Activated CD4-positive, alpha-beta T cell treated with anti-CD3 and anti-CD28 coated beads, Interleukin-2, amount 10 ng/mL, durations not matched to agents 7 days and 5 days (primary cell): ENCODE results near the gene KCNC1. TPM values are rescaled to one million over a fixed set of nuclear protein-coding genes. Genes with fewer than 3 reads are reported as not detected.

ENCODE experiments used
- CTCF ChIA-PET: fragments of 350-600 bp; sonication (Branson Sonifier 250); formaldehyde crosslinking; loops from one replicate; lab custom pipeline; 2021; ENCODE audit warnings: antibody characterized with exemption; lab: Charles Lee
- POLR2A ChIA-PET: fragments of 350-600 bp; sonication (Branson Sonifier 250); formaldehyde crosslinking; loops from one replicate; lab custom pipeline; 2021; ENCODE audit warnings: antibody characterized with exemption; lab: Charles Lee
- DNase-seq: peaks from one replicate; pipeline ENCODE4 v3.0.0-alpha.2; 2020
- H3K27ac Mint-ChIP-seq: one replicate; pipeline ENCODE4 v1.8.0; 2021; ENCODE audit warnings: mild to moderate bottlenecking, moderate library complexity, mixed read lengths
- H3K27me3 Mint-ChIP-seq: one replicate; pipeline ENCODE4 v1.8.0; 2021; ENCODE audit warnings: mixed read lengths
- H3K36me3 Mint-ChIP-seq: one replicate; pipeline ENCODE4 v1.8.0; 2021; ENCODE audit warnings: low read depth, mixed read lengths
- H3K4me1 Mint-ChIP-seq: one replicate; pipeline ENCODE4 v1.8.0; 2021; ENCODE audit warnings: mixed read lengths
- H3K4me3 Mint-ChIP-seq: one replicate; pipeline ENCODE4 v1.8.0; 2021; ENCODE audit warnings: mild to moderate bottlenecking, moderate library complexity, mixed read lengths
- H3K9me3 Mint-ChIP-seq: one replicate; pipeline ENCODE4 v1.8.0; 2021; ENCODE audit warnings: mixed read lengths
- total RNA-seq, 2 experiments: library from RNA; stranded (reverse); gene quantifications; one replicate each; pipeline ENCODE4 v1.2.3, GENCODE V29; 2021

Gene KCNC1
- total RNA-seq = not detected

DNA sequence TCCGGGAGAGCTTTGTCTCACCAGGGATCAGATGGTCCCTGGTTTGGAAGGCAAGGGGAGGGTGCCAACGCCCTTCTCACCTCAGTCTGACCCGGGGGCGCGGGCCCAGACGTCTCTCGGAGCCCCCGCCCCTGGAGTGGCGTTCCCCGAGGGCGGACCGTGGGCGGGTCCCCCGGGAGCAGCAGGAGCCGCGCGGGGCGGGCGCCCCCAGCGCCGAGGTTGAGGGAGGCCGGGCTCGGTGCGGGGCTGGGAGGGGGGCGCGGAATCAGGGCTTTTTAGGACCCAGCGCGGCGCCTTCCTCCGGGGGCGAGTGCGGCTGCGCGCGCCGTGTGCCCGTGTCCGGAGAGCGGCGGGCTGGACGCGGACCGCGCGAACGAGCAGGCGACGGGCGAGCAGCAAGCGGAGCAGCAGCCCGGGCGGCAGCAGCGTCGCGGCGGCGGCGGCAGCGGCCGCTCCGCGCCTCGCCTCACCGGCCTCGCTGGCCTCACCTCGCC lies at the start of gene KCNC1:
TSS of gene KCNC1 (plus strand) at position 364 of the 494 bp plus-strand sequence. CDS start 1,222 bp downstream, outside the sequence.
- Mint-ChIP-seq H3K36me3 (peaks cover 2% of the 10 kb centered on the region), H3K9me3 (no peaks in the 10 kb centered on the region), H3K4me3 (no peak within 1 kb of the TSS), H3K27ac (no peak within 1 kb of the TSS), H3K27me3 (peaks cover 50% of the 10 kb centered on the region), H3K4me1 (peaks cover 3% of the 10 kb centered on the region)
- CTCF ChIA-PET = interaction anchor here (1.0 kb wide), 1 partner anchor 9 kb away, joined by 4 read pairs; no protein-coding TSS in a partner anchor
- DNase-seq = no peak
- POLR2A ChIA-PET = no interaction called here

DNA sequence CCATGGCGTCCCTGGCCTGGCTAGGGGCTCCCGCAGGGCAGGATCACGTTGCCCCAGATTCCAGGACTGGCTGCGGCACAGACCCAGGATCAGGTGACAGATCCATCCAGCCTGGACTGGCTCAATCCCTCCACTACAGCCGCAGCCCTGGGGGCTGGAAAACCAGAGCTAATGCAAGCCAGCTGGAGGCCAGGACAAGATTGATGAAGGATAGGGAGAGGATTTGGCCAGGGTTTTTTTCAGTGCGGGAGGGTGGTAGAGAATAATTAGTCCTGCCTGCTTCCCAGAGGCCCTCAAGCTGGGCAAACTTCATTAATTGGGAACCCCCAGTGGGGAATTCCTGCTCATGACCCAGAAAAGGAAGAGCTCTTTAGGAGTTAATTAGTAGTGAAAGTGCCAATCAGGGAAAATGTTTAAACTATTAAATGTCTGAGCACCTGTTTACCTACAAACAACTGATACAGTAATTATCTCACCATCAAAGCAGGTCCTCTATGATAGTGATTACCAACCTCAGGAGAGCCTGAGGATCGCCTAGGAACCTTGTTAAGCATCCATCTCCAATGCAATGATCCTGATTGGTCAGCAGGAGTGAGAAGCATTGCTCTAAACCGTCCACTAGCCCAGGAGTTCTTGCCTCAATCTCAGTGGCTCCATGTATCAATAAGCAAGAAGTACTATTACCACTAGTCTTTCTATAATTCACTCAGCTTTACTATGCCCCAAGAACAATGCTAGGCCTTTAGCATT lies 48.2 kb upstream of the KCNC1 start:
- no peaks in the 10 kb centered on the region for H3K9me3 Mint-ChIP-seq
- no peaks in the 10 kb centered on the region for H3K4me1 Mint-ChIP-seq
- no peak overlapping the region for H3K27ac Mint-ChIP-seq
- no peak overlapping the region for H3K4me3 Mint-ChIP-seq
- POLR2A ChIA-PET = no interaction called here
- peaks cover 15% of the 10 kb centered on the region for H3K27me3 Mint-ChIP-seq
- no peak for DNase-seq
- H3K36me3 Mint-ChIP-seq = no peaks in the 10 kb centered on the region
- CTCF ChIA-PET = interaction anchor here (0.8 kb wide), 1 partner anchor 30 kb away, joined by 4 read pairs; no protein-coding TSS in a partner anchor

DNA sequence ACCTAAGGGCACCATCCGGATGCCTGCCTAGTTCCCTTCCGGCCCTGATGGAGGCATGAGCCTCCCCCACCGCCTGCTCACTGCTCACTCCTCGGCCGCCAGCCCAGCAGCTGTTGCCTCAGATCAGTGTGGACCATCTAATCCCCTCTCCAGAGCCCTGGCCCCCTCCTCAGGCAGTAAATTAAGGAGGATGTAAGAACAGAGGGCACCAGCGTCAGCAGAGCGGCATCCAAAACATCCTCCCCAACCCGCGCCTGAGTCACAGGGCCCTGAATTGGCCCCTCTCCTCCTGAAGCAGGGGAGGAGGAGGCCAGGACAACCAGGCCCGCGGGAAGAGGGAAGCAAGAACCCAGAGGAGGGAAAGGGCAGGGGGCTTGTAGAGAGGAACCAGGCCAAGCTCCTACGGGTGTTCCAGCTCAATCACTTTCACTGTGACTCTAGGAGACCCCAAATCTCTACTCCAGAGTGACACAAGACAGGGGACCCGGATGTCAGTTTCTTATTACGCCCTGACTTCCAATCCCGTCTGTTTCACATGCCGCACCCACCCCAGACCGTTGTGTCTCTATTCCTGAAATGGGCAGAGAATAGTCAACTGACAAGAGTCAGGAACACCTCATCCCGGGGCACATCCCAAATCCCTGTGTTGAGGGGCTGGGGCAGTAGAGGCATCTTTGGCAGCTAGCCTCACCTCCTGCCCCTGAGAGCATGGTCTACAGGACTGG lies 46.5 kb upstream of the KCNC1 start:
- DNase-seq = no peak
- ChIA-PET POLR2A (no interaction called here), CTCF (no interaction called here)
- Mint-ChIP-seq H3K9me3 (no peaks in the 10 kb centered on the region), H3K27me3 (peaks cover 11% of the 10 kb centered on the region), H3K36me3 (no peaks in the 10 kb centered on the region), H3K4me1 (no peaks in the 10 kb centered on the region), H3K4me3 (no peak overlapping the region), H3K27ac (no peak overlapping the region)

DNA sequence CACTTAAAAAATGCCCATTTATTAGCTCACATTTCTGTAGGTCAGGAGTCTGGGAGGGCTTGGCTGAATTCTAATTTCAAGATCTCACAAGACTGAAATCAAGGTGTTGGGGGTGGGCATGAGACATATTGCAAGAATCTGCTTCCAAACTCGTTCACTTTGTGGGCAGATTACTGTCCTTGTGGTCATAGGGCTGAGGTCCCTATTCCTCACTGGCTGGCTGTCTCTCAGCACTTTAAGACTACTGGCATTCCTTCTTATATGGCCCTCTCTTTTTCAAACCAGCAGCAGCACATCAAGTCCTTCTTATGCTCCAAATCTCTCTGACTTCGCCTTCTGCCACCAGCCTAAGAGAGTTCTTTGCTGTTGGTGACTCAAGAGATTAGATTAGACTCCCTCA lies 43.0 kb upstream of the KCNC1 start:
- H3K27ac Mint-ChIP-seq = no peak overlapping the region
- peaks cover 30% of the 10 kb centered on the region for H3K27me3 Mint-ChIP-seq
- POLR2A ChIA-PET = no interaction called here
- no peaks in the 10 kb centered on the region for H3K9me3 Mint-ChIP-seq
- DNase-seq = no peak
- no peak overlapping the region for H3K4me3 Mint-ChIP-seq
- no peaks in the 10 kb centered on the region for H3K36me3 Mint-ChIP-seq
- CTCF ChIA-PET = interaction anchor here (0.7 kb wide), 1 partner anchor 79 kb away, joined by 3 read pairs; no protein-coding TSS in a partner anchor
- H3K4me1 Mint-ChIP-seq = no peaks in the 10 kb centered on the region

GRCh38 chr11:17691976-17692375 lies 42.6 kb upstream of the KCNC1 start:
- ChIA-PET CTCF (no interaction called here), POLR2A (no interaction called here)
- Mint-ChIP-seq H3K27ac (no peak overlapping the region), H3K9me3 (no peaks in the 10 kb centered on the region), H3K4me3 (no peak overlapping the region), H3K4me1 (no peaks in the 10 kb centered on the region), H3K36me3 (no peaks in the 10 kb centered on the region), H3K27me3 (peaks cover 34% of the 10 kb centered on the region)
- no peak for DNase-seq

DNA sequence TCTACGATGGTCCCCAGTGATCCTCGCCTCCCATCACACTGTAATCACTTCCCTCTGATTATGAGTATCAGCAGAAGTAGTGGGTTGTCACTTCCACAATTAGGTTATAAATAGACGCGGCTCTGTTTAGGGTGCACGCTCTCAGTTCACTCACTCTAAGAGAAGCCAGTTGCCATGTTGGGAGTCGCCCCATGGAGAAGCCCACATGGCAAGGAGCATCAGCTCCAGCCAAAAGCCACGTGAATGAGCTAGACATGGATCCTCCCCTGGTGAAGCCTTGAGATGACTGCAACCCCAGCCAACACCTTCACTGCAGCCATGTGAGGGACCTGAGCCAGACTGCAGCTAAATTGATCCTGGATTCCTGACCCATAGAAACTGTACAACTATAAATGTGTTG lies 41.6 kb upstream of the KCNC1 start:
- H3K9me3 Mint-ChIP-seq = no peaks in the 10 kb centered on the region
- no peak overlapping the region for H3K27ac Mint-ChIP-seq
- no peak overlapping the region for H3K4me3 Mint-ChIP-seq
- DNase-seq = no peak
- H3K27me3 Mint-ChIP-seq = peaks cover 41% of the 10 kb centered on the region
- ChIA-PET POLR2A (no interaction called here), CTCF (interaction anchor here (0.6 kb wide), 1 partner anchor 818 kb away, joined by 3 read pairs; no protein-coding TSS in a partner anchor)
- H3K36me3 Mint-ChIP-seq = no peaks in the 10 kb centered on the region
- H3K4me1 Mint-ChIP-seq = no peaks in the 10 kb centered on the region

- H3K4me3 Mint-ChIP-seq = no peak overlapping the region
- no peak overlapping the region for H3K27ac Mint-ChIP-seq
- DNase-seq = no peak
- ChIA-PET CTCF (no interaction called here), POLR2A (no interaction called here)
- no peaks in the 10 kb centered on the region for H3K4me1 Mint-ChIP-seq
- H3K9me3 Mint-ChIP-seq = no peaks in the 10 kb centered on the region
- H3K27me3 Mint-ChIP-seq = peaks cover 43% of the 10 kb centered on the region
- no peaks in the 10 kb centered on the region for H3K36me3 Mint-ChIP-seq
Measured at GRCh38 chr11:17693531-17693930, 41.0 kb upstream of the KCNC1 start.

- no peaks in the 10 kb centered on the region for H3K4me1 Mint-ChIP-seq
- H3K4me3 Mint-ChIP-seq = no peak overlapping the region
- no peak for DNase-seq
- H3K27ac Mint-ChIP-seq = no peak overlapping the region
- POLR2A ChIA-PET = no interaction called here
- H3K9me3 Mint-ChIP-seq = no peaks in the 10 kb centered on the region
- H3K36me3 Mint-ChIP-seq = no peaks in the 10 kb centered on the region
- CTCF ChIA-PET = no interaction called here
- H3K27me3 Mint-ChIP-seq = peaks cover 43% of the 10 kb centered on the region
Measured at GRCh38 chr11:17694494-17695110, 40.0 kb upstream of the KCNC1 start.

DNA sequence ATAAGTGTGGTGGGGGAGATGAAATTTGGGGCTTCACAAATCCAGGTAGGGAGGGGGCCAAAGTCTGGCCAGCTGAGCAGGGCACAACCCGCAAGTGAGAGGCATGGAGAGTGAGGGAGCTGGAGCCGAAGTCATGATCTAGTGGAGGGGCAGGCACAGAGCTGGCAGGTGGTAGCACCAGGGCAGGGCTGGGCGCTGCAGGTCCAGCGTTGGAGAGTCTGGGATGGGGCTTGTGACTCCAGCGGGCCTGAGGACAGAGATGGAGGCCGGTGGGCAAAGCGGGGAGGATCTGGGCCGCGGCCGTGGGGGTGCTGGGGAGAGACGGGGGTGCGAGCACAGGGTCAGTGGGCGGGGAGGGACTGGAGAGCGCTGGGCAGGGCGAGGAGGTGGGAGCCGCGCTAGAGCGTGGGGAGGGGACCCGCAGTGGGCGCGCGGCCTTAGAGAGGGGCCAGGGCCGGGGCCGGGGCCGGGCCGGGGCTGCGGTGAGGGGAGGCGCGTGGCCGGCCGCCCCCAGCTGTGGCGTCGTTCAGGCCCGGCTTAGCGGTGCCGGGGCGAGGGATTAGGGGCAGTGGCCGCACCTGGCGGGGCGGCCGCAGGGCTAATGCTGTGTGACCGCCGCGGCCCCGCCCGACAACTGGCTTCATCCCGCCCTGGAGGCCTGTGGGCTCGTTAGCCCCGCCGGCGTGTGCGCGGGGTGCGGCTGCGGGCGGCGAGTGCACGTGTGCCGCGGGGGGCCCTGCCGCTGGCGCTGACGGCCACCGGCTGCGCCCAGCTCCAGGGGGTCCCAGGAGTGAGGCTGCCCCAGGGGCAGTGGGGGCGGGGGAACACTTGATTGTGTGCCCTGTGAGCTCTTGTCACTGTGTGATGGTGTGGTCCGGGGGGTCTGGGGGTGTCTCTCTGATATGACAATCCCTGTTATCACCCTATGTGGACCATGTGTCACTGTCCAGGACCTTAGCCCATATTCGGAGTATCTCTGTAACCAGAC lies 38.8 kb upstream of the KCNC1 start:
- Mint-ChIP-seq H3K9me3 (no peaks in the 10 kb centered on the region), H3K4me1 (no peaks in the 10 kb centered on the region), H3K36me3 (no peaks in the 10 kb centered on the region), H3K4me3 (no peak overlapping the region), H3K27me3 (peaks cover 43% of the 10 kb centered on the region), H3K27ac (no peak overlapping the region)
- POLR2A ChIA-PET = no interaction called here
- CTCF ChIA-PET = no interaction called here
- no peak for DNase-seq

- H3K4me1 Mint-ChIP-seq = no peaks in the 10 kb centered on the region
- no peaks in the 10 kb centered on the region for H3K9me3 Mint-ChIP-seq
- DNase-seq = no peak
- no peak overlapping the region for H3K4me3 Mint-ChIP-seq
- no peak overlapping the region for H3K27ac Mint-ChIP-seq
- no peaks in the 10 kb centered on the region for H3K36me3 Mint-ChIP-seq
- ChIA-PET POLR2A (no interaction called here), CTCF (no interaction called here)
- peaks cover 41% of the 10 kb centered on the region for H3K27me3 Mint-ChIP-seq
Measured at GRCh38 chr11:17696741-17697140, 37.8 kb upstream of the KCNC1 start.

DNA sequence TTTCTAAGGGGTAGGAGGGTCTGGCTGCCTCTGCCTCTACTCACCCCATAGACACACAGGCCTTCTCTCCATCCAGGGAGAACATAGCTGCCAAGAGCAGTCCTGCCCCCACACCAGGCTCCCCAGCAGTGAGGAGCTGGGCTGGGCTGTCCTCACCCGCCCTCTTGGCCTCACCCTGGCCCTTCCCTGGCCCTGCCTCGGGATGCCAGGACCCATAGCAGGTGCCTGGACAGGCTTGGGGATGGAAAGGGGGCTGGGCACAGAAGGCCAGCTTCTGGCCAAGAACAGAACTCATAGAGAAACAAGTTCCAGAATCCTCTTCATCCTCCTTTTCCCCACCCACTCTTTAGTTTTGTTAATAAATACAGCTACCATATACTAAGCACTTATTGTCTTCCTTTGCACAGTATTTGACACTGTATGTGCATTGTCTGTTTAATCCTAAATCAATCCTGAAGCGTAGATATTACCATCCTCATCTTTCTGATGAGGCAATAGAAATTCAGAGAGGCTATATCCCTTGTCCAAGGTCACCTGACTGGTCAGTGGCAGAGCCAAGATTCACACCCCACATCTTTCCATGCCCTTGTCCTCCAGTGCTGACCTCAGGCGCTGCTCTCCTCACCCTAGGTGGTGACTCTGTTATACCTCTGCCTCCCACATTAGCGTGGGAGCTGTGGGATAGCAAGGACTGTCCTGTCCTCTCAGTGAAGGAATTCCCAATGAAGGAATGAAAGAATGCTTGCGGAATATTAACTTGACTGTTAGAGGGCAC lies 37.2 kb upstream of the KCNC1 start:
- Mint-ChIP-seq H3K9me3 (no peaks in the 10 kb centered on the region), H3K4me1 (no peaks in the 10 kb centered on the region), H3K4me3 (no peak overlapping the region), H3K27ac (no peak overlapping the region), H3K36me3 (no peaks in the 10 kb centered on the region), H3K27me3 (peaks cover 41% of the 10 kb centered on the region)
- ChIA-PET CTCF (no interaction called here), POLR2A (no interaction called here)
- no peak for DNase-seq
